Daoy (cell line): ENCODE data around the gene SNX30. TPM values are rescaled to one million over a fixed set of nuclear protein-coding genes. Genes with fewer than 3 reads are reported as not detected.
A peak's percentile ranks its signal among the peaks of the same experiment; 100 is the strongest.

ENCODE experiments used
- DNase-seq: peaks from one replicate; pipeline ENCODE4 v3.0.0-alpha.2; 2015; ENCODE audit warnings: low read depth
- total RNA-seq: library from RNA; depleted of rRNA; stranded (reverse); fragments of >200 nt; shearing (Covaris generic); gene quantifications from 2 replicates; pipeline ENCODE4 v1.2.3, GENCODE V29; 2014

SNX30 gene
- total RNA-seq, 1 experiment from 2014 or later, result 17.1 TPM

- no peak for DNase-seq
Measured at GRCh38 chr9:112782218-112782617, 31.7 kb downstream of the SNX30 start.

- no peak for DNase-seq
Measured at GRCh38 chr9:112783551-112783954, 33.0 kb downstream of the SNX30 start.

DNA sequence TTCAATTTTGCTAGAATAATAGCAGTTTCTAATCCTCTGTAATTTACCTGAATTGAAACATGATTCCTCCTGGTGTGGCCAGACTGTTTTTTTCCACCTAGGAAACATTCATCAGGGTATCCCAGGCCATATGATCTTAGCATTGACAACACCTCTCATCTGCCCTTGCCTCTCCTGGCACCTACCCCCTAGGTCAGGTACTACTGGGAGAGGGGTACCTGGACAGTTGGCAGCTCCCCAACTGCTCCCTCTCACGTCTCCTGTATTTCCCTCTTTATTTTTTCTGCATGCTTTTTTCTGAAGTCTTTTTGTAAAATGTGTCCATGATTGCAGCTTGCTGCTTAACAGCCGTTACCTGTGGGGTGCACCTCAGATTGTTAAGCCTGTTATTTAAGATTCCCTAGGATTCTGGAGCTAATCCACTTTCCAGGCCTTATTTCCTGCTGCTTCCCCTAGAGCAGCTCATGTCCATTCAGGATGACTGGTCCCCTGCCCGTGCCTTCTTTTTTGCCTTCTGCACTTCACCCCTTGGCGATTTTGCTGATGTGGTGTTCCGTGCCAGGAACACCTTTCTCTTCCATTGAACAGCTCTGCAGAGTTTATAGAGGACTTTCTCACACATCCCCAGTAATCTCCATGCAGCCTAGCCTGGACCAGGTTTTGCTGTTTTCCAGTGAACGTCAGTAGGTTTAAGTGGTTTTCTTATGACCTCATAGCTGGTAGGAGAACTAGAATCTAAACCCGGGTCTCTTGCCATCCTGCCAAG lies 33.6 kb downstream of the SNX30 start:
- DNase-seq, result peak; percentile 50

- no peak for DNase-seq
Measured at GRCh38 chr9:112785986-112786385, 35.4 kb downstream of the SNX30 start.

GRCh38 chr9:112786829-112787520 lies 36.4 kb downstream of the SNX30 start:
- DNase-seq, result no peak

DNA sequence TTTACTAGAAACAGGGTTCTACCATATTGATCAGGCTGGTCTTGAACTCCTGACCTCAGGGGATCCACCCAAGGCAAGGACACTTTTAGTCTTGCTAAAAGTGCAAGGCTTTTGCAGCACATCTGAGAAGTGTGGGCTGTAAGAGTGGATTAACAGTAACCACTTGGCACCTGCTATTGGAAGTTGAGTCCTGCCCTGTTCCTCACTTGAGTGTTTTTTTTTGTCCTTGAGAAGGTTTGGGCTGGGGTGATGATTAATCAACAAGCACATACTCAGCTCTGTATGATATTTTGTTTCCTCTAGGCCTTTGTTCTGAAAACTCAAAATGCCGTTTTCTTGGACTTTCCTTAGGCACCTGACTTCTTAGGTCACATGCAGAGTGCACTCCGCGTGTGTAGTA lies 37.4 kb downstream of the SNX30 start:
- no peak for DNase-seq

- no peak for DNase-seq
Measured at GRCh38 chr9:112789473-112789872, 38.9 kb downstream of the SNX30 start.

DNA sequence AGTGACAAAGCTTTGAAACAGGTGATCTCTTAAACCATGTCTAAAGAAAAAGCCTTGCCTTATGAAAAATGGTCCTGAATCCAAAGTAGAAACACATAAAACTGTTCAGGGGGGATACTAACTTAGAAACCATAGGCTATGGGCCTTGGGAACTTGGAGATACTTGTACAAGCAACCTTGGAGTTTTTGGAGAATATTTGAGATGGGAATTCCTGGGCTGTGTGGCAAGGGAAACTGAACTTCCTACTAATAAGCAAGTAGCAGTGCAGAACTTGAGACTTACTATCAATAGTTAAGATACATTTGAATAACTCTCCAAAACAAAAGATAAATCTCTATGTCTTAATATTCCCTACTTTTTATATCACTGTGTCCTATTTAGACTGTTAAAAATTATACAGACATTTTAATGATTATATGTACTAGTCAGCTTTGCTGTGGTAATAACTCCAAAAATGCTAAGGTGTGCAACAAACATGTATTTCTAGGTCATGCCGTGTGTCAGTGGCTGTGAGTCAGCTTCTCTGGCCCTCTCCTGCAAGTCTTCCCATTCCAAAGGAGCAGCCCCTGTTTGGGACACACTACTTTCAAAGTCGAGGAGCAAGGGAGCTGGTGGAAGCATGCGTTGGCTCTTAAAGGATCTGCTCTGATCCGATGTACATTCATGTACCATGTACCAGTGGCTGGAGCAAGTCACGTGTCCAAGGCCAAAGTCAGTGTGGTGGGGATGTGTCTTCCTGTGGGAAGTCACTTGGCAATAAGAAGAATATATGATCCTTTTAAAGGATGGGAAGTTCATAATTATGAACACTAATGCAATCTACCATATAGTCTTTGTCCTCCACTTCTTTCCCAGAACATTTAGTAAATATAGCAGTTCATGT lies 39.6 kb downstream of the SNX30 start:
- DNase-seq, result peak; percentile 15

DNA sequence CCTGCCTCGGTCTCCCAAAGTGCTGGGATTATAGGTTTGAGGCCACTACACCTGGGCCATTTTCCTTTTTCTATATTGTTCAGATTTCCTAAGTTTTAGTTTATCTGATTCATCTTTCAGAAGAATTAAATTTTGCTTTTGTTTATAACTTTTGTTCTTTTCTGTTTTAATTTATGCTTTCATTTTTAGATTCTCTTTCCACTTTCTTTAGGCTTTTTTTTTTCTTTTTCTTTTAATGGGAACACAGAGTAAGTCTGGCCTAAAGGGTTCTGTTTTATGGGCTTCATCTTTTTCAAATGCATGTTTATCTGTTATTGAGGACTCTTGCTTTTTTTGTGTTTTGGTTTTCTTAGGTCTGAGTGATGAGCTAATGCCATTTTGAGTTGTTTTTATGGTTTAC lies 42.1 kb downstream of the SNX30 start:
- DNase-seq, result no peak

GRCh38 chr9:112793213-112793810 lies 42.8 kb downstream of the SNX30 start:
- peak; percentile 86 for DNase-seq

DNA sequence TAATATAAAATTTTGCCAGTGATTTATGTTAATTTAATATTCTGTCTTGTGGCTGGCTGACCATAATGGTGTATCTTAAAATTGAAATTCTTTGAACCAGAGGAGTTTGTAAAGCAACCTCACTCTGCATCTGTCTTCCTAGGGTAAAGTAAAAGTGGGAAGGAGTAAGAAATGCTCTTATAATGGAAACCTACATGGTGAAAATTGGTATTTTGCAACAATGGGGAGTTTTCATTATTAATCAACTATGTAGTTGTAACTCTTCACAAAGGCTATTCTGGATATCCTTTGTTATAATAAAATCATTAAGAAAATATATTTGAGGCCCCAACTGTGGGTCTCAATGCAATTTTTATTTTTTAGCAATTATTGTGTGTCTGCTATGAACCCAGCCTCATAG lies 44.2 kb downstream of the SNX30 start:
- DNase-seq, result no peak

DNA sequence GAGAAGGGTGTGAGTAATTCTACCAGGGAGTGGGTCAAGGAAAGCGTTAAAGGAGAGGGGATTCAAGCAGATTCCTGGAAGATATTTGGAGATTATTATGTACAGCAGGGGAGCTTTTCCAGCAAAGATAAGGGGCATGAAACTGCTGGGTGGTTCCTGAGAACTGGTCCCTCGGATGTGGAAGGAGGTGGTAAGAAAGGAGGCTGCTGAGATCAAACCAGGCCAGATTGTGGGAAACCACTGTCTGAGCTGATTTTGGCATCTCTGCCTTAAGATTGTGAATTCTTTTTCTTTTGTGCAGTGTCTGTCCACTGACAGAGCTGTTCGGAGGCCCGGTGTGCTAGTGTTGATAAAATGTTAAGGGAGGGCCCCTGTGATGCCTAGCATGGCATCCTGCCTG lies 45.4 kb downstream of the SNX30 start:
- no peak for DNase-seq

DNA sequence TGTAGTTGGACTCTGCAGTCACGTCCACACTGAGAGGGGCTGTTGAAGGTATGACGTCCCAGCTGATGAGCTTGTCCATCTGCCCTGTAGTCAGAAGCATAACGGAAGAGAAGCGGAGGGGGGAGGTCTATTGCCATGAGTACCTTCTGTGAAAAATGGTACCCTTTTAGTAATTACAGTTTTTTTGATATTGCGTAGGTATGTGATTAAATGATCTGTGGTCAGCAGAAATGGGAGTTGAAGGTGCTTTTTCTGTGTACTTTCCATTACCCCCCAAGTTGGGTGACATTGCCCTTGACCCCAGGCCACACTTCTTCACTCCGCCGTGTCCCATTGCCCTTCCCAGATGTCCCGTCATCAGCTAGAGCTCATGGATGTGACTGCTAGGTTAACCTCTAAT lies 45.9 kb downstream of the SNX30 start:
- DNase-seq, result no peak

- DNase-seq, result no peak
Measured at GRCh38 chr9:112809351-112809848, 58.8 kb downstream of the SNX30 start.

- DNase-seq, result no peak
Measured at GRCh38 chr9:112809906-112810305, 59.3 kb downstream of the SNX30 start.

GRCh38 chr9:112810696-112811490 lies 60.3 kb downstream of the SNX30 start:
- DNase-seq, result no peak

DNA sequence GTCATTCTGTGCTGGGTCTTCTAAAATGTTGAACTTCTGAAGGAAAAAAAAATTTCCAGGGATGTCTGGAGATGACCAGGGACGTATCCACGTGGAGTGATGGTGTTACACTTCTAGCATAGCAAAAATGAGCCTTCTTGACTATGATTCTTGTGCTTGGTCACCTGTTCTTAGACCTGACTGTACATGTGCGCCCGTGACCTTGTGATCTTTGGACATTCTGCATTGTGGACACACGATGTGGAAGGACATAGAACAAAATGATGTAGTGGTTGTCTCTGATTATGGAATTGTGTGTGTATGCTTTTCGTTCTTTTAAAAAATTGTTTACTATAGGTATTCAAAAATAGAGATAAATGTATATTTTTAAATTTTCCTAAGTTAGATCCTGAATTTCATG lies 61.0 kb downstream of the SNX30 start:
- DNase-seq, result no peak

DNA sequence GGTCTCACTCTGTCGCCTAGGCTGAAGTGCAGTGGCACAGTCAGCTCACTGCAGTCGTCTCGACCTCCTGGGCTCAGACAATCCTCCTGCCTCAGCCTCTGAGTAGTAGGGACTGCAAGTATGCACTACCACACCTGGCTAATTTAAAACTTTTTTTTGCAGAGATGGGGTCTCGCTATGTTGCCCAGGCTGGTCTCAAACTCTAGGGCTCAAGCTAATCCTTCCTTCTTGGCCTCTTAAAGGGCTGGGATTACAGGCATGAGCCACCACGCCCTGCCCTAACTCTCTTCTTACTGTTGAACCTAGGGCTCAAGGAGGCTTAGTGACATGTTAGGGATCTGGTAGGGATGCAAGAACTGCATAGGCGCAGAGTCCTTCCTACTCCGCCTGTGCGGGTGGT lies 65.3 kb downstream of the SNX30 start:
- no peak for DNase-seq

DNA sequence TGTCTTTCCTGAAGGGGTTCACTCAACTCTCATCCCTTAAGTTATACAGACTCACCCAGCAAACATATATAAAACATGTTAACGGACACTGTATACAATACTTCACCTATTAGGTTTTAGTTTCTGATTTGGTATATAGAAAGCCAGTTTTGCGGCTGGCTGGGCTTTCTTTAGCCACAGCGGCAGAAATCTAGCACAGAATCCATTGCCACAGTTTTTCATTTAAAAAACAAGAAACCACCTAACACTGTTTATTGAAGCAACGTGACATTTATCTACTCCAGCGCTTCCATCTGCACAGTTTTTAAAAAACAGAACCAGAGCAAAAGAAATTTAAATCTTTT lies 67.3 kb downstream of the SNX30 start:
- no peak for DNase-seq

DNA sequence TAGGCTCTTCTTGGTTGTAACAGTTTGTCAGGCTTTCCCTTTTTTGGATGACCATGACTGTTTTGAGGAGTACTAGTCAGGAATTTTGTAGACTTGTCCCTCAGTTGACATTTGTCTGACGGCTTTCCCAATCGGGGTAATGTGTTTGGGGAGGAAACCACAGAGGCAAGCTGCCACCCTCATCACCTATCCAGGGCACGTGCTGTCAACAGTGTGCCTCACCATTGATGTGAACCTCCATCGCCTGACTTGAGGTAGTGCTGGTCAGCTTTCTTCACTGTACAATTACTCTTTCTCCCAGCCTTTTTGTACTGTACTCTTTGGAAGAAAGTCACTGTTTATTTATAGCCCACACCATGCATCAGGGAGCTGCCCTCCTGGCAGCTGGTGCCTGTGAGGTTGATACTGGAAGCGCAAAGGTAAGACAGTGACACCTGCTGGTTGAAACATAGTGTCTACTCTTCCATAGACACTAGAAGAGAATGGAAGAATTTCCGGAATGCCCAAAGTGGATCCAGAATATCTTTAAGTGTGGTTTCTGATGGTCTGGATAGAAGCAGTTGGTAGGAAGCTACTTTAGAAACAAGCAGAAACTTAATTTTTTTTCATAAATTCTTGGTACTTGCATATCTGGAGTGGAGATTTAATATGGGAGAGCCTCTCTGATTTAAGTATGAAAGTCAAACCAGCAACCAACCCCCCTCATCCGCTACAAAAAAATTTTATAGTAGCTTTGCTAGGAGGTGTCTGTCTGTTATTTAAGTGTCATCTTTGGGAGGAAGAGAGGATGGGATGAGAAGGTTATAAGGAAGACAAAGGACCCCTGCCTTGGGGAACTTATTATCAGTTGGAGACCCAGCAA lies 69.3 kb downstream of the SNX30 start:
- peak; percentile 62 for DNase-seq
